Muscle layer of colon (tissue), 2 donors: ENCODE data around the gene RASA3.

Source experiments
- H3K27ac ChIP-seq: one replicate; pipeline ENCODE4 v1.7.0; 2013; ENCODE audit warnings: low read depth, mild to moderate bottlenecking, low read length, moderate library complexity
- H3K27me3 ChIP-seq, 2 donors: one replicate each; pipeline ENCODE4 v1.7.0; 2013; ENCODE audit warnings: low read length in 2 of 2, mild to moderate bottlenecking in 2 of 2; ENCODE audit not compliant: insufficient read depth in 2 of 2, control insufficient read depth in 1 of 2
- H3K36me3 ChIP-seq: one replicate; pipeline ENCODE4 v1.7.0; 2013; ENCODE audit warnings: mild to moderate bottlenecking, low read length; ENCODE audit not compliant: insufficient read depth
- H3K4me1 ChIP-seq: one replicate; pipeline ENCODE4 v1.7.0; 2013; ENCODE audit warnings: mild to moderate bottlenecking, low read length; ENCODE audit not compliant: insufficient read depth
- H3K4me3 ChIP-seq, 2 donors: one replicate each; pipeline ENCODE4 v1.7.0; 2013; ENCODE audit warnings: low read length in 2 of 2, low read depth in 1 of 2, mild to moderate bottlenecking in 1 of 2, moderate library complexity in 1 of 2
- H3K9ac ChIP-seq: one replicate; pipeline ENCODE4 v1.7.0; 2013; ENCODE audit warnings: low read length
- H3K9me3 ChIP-seq: one replicate; pipeline ENCODE4 v1.7.0; 2013; ENCODE audit warnings: mild to moderate bottlenecking, low read length
- donor health status: abdominal sarcoma.
- donor health status: Adenocarcinoma of cecum.

Gene RASA3

DNA sequence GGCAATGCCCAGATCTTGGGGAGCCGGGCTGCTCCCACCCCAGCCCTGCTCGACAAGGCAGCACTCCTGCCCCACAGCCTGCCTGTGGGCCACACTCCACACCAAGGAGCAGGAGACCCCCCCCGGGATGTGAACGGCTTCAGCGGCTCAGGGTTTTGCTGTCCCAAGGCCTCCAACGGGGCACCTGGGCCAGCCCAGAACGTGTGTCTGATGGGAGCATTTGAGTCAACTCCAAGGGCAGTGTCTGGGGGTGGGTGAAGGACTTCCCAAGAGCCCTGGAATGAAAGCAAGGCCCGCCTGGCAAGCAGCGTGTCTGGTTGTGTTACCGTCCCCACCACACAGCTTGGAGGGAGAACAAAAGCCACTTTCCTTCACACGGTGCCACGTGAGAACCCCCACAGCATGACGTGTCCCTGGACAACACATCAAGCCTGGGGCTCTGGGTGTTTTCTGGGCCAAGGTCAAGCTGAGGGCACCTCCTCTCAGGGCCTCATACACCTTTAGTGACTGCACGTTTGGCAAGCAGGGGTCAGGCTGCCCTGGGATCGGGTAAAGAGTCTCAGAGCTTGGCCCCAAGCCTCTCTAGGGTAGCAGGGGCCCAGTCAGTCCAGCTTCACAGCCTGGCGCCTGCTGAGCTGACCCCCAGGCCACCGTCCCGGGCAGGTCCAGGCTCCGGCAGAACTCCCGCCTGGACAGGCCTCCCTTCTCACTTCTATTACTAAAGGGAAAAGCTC lies 164.5 kb downstream of the RASA3 start:
- Histone ChIP-seq H3K27me3 (no peaks in the 10 kb centered on the region), H3K27ac (no peak overlapping the region), H3K9ac (no peak overlapping the region), H3K4me1 (peaks cover 18% of the 10 kb centered on the region), H3K36me3 (no peaks in the 10 kb centered on the region), H3K4me3 (no peak overlapping the region), H3K9me3 (no peaks in the 10 kb centered on the region)

DNA sequence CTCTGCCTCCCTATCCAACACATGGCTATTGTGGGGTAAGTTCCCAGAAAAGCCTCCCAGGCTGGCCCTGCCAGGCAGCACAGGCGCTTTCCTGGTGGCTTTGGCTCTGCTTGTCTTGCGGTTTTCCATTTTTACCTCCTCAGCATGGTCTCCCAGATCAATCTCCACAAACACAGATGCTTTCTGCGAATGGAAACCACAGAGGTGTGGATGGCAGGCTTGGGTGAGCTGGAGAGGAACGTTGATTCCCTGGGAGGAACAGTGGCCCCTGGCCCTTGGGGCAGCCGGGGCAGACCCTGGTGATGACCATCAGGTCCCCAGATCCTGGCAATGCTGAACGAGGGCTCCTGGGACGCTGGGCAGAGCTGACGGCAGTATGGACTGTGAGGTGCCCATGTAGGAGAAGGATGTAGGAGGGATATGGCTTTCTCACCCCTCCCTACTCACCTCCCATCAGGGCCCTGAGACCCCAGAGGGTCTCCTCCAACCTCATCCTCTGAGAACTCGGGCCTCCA lies 165.2 kb downstream of the RASA3 start:
- no peak overlapping the region for H3K4me3 ChIP-seq

DNA sequence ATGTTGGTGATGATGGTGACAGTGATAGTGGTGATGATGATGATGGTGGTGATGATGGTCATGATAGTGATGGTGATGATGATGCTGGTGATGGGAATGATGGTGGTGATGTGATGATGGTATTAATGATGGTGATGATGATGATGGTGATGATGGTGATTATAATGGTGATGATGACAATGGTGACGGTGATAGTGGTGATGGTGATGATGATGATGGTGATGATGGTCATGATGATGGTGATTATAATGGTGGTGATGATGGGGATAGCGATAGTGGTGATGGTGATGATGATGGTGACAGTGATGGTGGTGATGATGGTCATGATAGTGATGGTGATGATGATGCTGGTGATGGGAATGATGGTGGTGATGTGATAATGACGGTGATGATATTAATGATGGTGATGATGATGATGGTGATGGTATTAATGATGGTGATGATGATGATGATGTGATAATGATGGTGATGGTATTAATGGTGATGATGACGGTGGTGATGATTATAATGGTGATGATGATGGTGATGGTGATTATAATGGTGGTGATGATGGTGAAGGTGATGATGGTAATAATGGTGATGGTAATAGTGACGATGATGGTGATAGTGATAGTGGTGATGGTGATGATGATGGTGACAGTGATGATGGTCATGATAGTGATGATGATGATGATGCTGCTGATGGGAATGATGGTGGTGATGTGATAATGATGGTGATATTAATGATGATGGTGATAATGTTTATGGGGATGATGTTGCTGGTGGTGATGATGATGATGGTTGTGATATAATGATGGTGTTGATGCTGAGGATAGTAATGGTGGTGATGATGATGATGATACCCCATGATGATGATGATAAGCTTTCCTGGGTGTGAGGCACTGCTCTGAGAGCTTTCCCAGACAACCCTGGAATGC lies 166.2 kb downstream of the RASA3 start:
- Histone ChIP-seq H3K4me3 (no peak overlapping the region), H3K27ac (no peak overlapping the region), H3K9me3 (no peaks in the 10 kb centered on the region), H3K9ac (no peak overlapping the region), H3K36me3 (no peaks in the 10 kb centered on the region), H3K4me1 (peaks cover 10% of the 10 kb centered on the region), H3K27me3 (no peaks in the 10 kb centered on the region)

More for the DNA sequence above, 165.2 kb downstream of the RASA3 start:
- H3K27me3 ChIP-seq = no peaks in the 10 kb centered on the region
- H3K9ac ChIP-seq = no peak overlapping the region
- H3K4me1 ChIP-seq = peaks cover 18% of the 10 kb centered on the region
- H3K36me3 ChIP-seq = no peaks in the 10 kb centered on the region
- no peak overlapping the region for H3K27ac ChIP-seq
- no peaks in the 10 kb centered on the region for H3K9me3 ChIP-seq

GRCh38 chr13:113965383-113965874 lies 167.0 kb downstream of the RASA3 start:
- Histone ChIP-seq H3K27me3 (no peaks in the 10 kb centered on the region), H3K27ac (no peak overlapping the region), H3K9ac (no peak overlapping the region), H3K36me3 (no peaks in the 10 kb centered on the region), H3K4me1 (peaks cover 2% of the 10 kb centered on the region), H3K4me3 (no peak overlapping the region), H3K9me3 (no peaks in the 10 kb centered on the region)

GRCh38 chr13:113964251-113964995 lies 168.0 kb downstream of the RASA3 start:
- Histone ChIP-seq H3K9me3 (no peaks in the 10 kb centered on the region), H3K36me3 (no peaks in the 10 kb centered on the region), H3K27me3 (no peaks in the 10 kb centered on the region), H3K4me3 (no peak overlapping the region), H3K4me1 (no peaks in the 10 kb centered on the region), H3K27ac (no peak overlapping the region), H3K9ac (no peak overlapping the region)

GRCh38 chr13:113963376-113963775 lies 169.0 kb downstream of the RASA3 start:
- H3K27ac ChIP-seq = no peak overlapping the region
- H3K27me3 ChIP-seq = no peaks in the 10 kb centered on the region
- H3K36me3 ChIP-seq = no peaks in the 10 kb centered on the region
- no peaks in the 10 kb centered on the region for H3K4me1 ChIP-seq
- H3K9me3 ChIP-seq = no peaks in the 10 kb centered on the region
- H3K9ac ChIP-seq = no peak overlapping the region
- no peak overlapping the region for H3K4me3 ChIP-seq

GRCh38 chr13:113962975-113963374 lies 169.4 kb downstream of the RASA3 start:
- H3K36me3 ChIP-seq = no peaks in the 10 kb centered on the region

DNA sequence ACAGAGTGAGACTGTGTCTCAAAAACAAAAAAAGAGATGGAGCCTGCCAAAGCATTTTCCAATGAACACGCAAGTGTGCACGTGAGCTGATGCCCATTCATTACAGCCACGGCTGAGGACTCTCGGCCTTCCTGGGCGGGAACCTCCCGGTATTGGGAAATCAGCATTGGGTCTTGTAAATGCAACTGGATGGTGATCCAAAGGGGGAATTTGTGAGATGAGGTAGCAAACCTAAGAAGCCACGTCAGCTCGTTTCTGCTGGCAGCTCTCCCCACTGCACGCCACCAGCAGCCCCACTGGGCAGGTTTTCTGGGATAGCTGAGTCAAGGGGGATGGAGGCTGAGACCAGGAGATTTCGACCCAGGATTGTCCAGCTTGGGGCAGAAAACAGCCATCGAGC lies 170.0 kb downstream of the RASA3 start:
- H3K4me3 ChIP-seq = no peak overlapping the region
- H3K27ac ChIP-seq = no peak overlapping the region
- H3K36me3 ChIP-seq = no peaks in the 10 kb centered on the region
- H3K9ac ChIP-seq = no peak overlapping the region
- H3K27me3 ChIP-seq = no peaks in the 10 kb centered on the region
- no peaks in the 10 kb centered on the region for H3K9me3 ChIP-seq
- no peaks in the 10 kb centered on the region for H3K4me1 ChIP-seq

More at GRCh38 chr13:113962975-113963374, 169.4 kb downstream of the RASA3 start:
- H3K27me3 ChIP-seq = no peaks in the 10 kb centered on the region
- H3K9ac ChIP-seq = no peak overlapping the region
- no peak overlapping the region for H3K27ac ChIP-seq
- H3K4me3 ChIP-seq = no peak overlapping the region
- H3K9me3 ChIP-seq = no peaks in the 10 kb centered on the region
- H3K4me1 ChIP-seq = no peaks in the 10 kb centered on the region

GRCh38 chr13:113960276-113960948 lies 172.0 kb downstream of the RASA3 start:
- no peaks in the 10 kb centered on the region for H3K36me3 ChIP-seq
- no peak overlapping the region for H3K27ac ChIP-seq
- H3K9me3 ChIP-seq = no peaks in the 10 kb centered on the region
- no peaks in the 10 kb centered on the region for H3K27me3 ChIP-seq
- H3K4me1 ChIP-seq = no peaks in the 10 kb centered on the region
- H3K9ac ChIP-seq = no peak overlapping the region
- H3K4me3 ChIP-seq = no peak overlapping the region

DNA sequence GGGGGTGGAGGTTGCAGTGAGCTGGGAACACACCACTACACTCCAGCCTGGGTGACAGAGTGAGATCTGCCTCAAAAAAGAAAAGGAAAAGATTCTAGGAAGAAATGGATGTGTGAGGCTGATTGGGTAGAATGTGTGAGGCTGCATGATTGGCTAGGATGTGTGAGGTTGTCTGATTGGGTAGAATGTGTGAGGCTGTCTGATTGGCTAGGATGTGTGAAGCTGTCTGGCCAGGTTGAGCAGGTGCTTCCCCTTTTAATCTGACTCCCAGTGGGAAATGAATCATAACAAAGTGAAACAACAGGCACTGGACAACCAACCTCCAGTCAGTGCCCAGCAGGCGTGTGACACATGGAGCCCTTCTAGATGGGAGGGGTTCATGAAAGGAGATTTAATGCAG lies 173.2 kb downstream of the RASA3 start:
- no peak overlapping the region for H3K4me3 ChIP-seq
- H3K9me3 ChIP-seq = no peaks in the 10 kb centered on the region
- no peaks in the 10 kb centered on the region for H3K36me3 ChIP-seq

More for the DNA sequence above, 173.2 kb downstream of the RASA3 start:
- H3K27ac ChIP-seq = no peak overlapping the region
- H3K4me1 ChIP-seq = no peaks in the 10 kb centered on the region
- no peaks in the 10 kb centered on the region for H3K27me3 ChIP-seq
- no peak overlapping the region for H3K9ac ChIP-seq
